Upper lobe of left lung (tissue), 4 donors: Measurements from ENCODE around the gene PSIP1.

Experiments used
- POLR2AphosphoS5 ChIP-seq, 2 donors: sonication (generic); formaldehyde crosslinking; IDR thresholded peaks; one replicate each; pipeline ENCODE4 v1.5.1; 2017; ENCODE audit warnings: antibody characterized with exemption in 2 of 2
- TF ChIP-seq, protein P1 (sequence below), 6 experiments: fragments of 450-650 bp in 4 of 6; fragments of 200-600 bp in 2 of 6; sonication (generic) in 2 of 6; IDR thresholded peaks; one replicate each; pipeline ENCODE4 v1.5.1; 2016 to 2019; ENCODE audit warnings: antibody characterized with exemption in 6 of 6

DNA sequence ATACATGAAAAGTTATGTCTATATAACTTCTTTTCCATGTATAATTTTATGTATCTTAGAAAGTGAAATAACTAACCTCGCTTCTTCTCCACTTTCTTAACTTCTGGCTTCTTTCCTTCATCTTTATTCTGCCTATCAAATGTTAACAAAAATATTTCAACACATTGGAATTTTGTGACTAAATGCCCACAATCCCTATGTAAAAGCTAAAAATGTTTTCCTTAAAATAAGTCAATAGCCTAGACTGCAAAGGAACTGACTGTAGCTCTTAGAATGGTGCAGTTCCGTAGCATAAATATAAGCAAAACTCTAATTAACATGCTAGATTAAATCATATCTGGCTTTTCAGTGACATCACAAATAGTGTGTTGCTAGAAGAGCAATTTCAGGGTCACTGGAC is 40.9 kb downstream of the PSIP1 start:
- TF ChIP-seq, protein P1, sequence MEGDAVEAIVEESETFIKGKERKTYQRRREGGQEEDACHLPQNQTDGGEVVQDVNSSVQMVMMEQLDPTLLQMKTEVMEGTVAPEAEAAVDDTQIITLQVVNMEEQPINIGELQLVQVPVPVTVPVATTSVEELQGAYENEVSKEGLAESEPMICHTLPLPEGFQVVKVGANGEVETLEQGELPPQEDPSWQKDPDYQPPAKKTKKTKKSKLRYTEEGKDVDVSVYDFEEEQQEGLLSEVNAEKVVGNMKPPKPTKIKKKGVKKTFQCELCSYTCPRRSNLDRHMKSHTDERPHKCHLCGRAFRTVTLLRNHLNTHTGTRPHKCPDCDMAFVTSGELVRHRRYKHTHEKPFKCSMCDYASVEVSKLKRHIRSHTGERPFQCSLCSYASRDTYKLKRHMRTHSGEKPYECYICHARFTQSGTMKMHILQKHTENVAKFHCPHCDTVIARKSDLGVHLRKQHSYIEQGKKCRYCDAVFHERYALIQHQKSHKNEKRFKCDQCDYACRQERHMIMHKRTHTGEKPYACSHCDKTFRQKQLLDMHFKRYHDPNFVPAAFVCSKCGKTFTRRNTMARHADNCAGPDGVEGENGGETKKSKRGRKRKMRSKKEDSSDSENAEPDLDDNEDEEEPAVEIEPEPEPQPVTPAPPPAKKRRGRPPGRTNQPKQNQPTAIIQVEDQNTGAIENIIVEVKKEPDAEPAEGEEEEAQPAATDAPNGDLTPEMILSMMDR (IDR thresholded peaks at IDR 0.05), result no peak
- TF ChIP-seq POLR2AphosphoS5 (IDR thresholded peaks at IDR 0.05), result no peak
